Right lobe of liver (tissue), 4 donors: ENCODE data around the gene HSPA1A.

Experiments used
- POLR2A ChIP-seq: fragments of 450-650 bp; IDR thresholded peaks from one replicate; pipeline ENCODE4 v1.6.1; 2017; ENCODE audit warnings: antibody characterized with exemption, mild to moderate bottlenecking
- TF ChIP-seq, protein P1 (sequence below), 4 donors: fragments of 200-600 bp in 3 of 4; fragments of 450-650 bp in 1 of 4; IDR thresholded peaks; one replicate each; pipeline versions ENCODE4 v1.5.1 to v1.8.0; 2016 to 2022; ENCODE audit warnings: antibody characterized with exemption in 4 of 4, mild to moderate bottlenecking in 2 of 4
- donor health status: DM: no; HTN: no; CAD: no.
- donor health status: DM: no; HTN: no; CAD: no.
- donor health status: DM: no; HTN: yes; CAD: no.

DNA sequence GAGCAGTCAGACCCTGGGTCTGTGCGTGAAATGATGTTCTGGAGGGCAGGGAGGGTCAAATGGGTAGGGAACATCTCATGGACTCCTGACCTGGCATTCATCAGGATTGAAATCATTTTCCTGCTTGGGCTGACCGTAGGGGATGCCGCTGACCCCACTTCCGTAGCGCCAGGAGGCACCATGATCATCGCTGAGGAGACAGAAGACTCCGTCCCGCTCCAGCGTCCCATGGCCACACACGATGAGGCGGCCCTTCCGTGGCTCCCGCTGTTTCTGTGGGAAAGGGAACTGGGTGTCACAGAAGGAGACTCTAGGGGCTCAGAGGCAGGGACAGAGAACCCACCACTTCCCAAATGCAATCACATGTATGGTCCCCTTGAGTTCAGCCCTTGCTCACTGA is 45.0 kb downstream of the HSPA1A start:
- TF ChIP-seq, protein P1, sequence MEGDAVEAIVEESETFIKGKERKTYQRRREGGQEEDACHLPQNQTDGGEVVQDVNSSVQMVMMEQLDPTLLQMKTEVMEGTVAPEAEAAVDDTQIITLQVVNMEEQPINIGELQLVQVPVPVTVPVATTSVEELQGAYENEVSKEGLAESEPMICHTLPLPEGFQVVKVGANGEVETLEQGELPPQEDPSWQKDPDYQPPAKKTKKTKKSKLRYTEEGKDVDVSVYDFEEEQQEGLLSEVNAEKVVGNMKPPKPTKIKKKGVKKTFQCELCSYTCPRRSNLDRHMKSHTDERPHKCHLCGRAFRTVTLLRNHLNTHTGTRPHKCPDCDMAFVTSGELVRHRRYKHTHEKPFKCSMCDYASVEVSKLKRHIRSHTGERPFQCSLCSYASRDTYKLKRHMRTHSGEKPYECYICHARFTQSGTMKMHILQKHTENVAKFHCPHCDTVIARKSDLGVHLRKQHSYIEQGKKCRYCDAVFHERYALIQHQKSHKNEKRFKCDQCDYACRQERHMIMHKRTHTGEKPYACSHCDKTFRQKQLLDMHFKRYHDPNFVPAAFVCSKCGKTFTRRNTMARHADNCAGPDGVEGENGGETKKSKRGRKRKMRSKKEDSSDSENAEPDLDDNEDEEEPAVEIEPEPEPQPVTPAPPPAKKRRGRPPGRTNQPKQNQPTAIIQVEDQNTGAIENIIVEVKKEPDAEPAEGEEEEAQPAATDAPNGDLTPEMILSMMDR (IDR thresholded peaks at IDR 0.05), result no peak
- no peak for TF ChIP-seq POLR2A
